HCT116 (cell line): ENCODE data around the gene FAM216B.

Experiments used
- CBX3 ChIP-seq: IDR thresholded peaks from 2 replicates; pipeline ENCODE4 v1.6.1; 2012; ENCODE audit warnings: low read depth
- FOSL1 ChIP-seq: IDR thresholded peaks from 2 replicates; pipeline ENCODE4 v1.6.1; 2012; ENCODE audit warnings: low read depth
- POLR2A ChIP-seq: IDR thresholded peaks from 2 replicates; pipeline ENCODE4 v1.7.0; 2011; ENCODE audit warnings: borderline replicate concordance; ENCODE audit not compliant: insufficient read depth, insufficient read length; ENCODE audit errors: extremely low read depth
- SIN3A ChIP-seq: IDR thresholded peaks from 2 replicates; pipeline ENCODE4 v1.6.1; 2012; ENCODE audit warnings: low read depth
- TCF7L2 ChIP-seq: IDR thresholded peaks from 2 replicates; pipeline ENCODE4 v1.7.0; 2011; ENCODE audit warnings: borderline replicate concordance, inconsistent platforms; ENCODE audit not compliant: insufficient read depth, insufficient read length; ENCODE audit errors: extremely low read depth
- ZFX ChIP-seq: fragments of 450-650 bp; IDR thresholded peaks from 2 replicates; pipeline ENCODE4 v1.6.1; 2017
- TF ChIP-seq, protein P1 (sequence below), 3 experiments: fragments of 200-600 bp in 1 of 3; sonication (generic) in 1 of 3; IDR thresholded peaks in 2 of 3; conservative IDR thresholded peaks in 1 of 3; 2 replicates each; pipeline ENCODE4 v1.5.1; 2012 to 2017; ENCODE audit warnings: low read depth in 2 of 3, low read length in 2 of 3, antibody characterized with exemption in 1 of 3, borderline replicate concordance in 1 of 3, control low read depth in 1 of 3, mild to moderate bottlenecking in 1 of 3, mixed read lengths in 1 of 3, mixed run types in 1 of 3, moderate library complexity in 1 of 3; ENCODE audit not compliant: insufficient read depth in 1 of 3

DNA sequence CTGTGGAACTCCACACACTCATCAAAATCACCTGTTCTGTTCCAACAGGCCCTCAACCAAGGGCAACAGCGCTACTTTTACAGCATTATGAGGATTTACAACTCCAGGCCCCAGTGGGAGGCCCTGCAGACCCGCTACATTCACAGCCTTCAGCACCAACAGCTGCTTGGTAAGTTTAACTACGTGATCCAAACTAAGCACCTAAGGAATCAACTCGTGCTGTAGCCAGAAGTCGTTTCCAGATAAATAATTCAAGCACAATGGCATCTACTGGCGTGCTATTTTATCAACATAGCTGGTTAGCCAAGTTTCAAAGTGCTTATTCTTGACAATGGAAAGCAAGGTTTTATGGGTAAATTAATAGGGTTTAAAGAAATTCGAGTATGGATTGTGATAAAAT lies 5.3 kb downstream of the FAM216B start:
- TF ChIP-seq, protein P1, sequence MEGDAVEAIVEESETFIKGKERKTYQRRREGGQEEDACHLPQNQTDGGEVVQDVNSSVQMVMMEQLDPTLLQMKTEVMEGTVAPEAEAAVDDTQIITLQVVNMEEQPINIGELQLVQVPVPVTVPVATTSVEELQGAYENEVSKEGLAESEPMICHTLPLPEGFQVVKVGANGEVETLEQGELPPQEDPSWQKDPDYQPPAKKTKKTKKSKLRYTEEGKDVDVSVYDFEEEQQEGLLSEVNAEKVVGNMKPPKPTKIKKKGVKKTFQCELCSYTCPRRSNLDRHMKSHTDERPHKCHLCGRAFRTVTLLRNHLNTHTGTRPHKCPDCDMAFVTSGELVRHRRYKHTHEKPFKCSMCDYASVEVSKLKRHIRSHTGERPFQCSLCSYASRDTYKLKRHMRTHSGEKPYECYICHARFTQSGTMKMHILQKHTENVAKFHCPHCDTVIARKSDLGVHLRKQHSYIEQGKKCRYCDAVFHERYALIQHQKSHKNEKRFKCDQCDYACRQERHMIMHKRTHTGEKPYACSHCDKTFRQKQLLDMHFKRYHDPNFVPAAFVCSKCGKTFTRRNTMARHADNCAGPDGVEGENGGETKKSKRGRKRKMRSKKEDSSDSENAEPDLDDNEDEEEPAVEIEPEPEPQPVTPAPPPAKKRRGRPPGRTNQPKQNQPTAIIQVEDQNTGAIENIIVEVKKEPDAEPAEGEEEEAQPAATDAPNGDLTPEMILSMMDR (IDR thresholded peaks at IDR 0.05 in 2 of 3, conservative IDR thresholded peaks at IDR 0.05 in 1 of 3; ENCODE audit: borderline replicate concordance in 1 of 3, insufficient read depth in 1 of 3, low read depth in 2 of 3, low read length in 2 of 3) = no peak
- no peak for TF ChIP-seq FOSL1
- TF ChIP-seq CBX3 = no peak
- TF ChIP-seq TCF7L2 = no peak
- no peak for TF ChIP-seq ZFX
- no peak for TF ChIP-seq SIN3A
- TF ChIP-seq POLR2A = no peak
